HG03039 (cell line): ENCODE measurements around the gene RECQL5.
"Not testable (repeated sequence)": the region's sequence is repeated elsewhere in the genome, so short reads cannot be mapped to it uniquely, and the experiment has no call there.

Source experiments
- ATAC-seq: cut with Tn5 transposase; IDR thresholded peaks from one replicate; pipeline ENCODE4 v1.9.1; 2021; ENCODE audit warnings: mild to moderate bottlenecking, moderate library complexity; ENCODE audit not compliant: unreplicated experiment

RECQL5 gene

DNA sequence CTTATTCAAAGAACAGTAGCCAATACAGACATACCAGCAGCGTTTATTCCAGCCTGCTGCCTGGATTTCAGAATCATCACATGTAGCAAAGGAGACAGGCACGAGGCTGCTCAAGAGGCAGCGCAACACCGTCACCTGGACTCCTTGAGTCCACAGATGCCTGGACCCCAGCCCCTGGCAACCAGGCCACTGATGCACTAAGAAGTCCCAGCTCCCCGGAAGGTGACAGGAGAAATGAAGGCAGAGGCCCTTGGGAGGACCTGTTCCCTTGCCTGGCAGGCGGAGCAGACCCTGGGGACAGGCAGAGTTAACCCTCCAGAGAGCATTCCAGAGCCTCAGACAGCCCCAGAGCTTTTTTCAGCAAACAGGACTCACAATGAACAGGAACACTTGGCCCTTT, 17.3 kb downstream of the RECQL5 start:
- no peak for ATAC-seq

DNA sequence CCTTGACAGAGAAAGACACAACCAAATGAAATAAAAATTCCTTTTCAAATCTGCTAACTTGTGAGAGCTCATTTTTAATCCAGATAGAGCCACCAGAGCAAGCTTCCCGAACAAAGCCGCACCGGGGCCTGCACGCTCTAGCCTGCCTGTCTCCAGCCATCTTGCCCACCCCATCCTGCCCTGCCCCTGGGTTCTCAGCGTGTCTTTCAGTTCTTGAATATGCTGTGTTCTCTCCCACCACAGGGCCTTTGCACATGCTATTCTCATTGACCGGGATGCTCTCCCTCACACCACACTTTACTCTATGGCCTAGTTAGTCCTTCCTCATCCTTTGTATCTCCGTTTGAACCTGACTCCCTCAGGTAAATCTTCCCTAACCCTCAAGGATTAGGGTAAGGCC, 19.0 kb downstream of the RECQL5 start:
- no peak for ATAC-seq

DNA sequence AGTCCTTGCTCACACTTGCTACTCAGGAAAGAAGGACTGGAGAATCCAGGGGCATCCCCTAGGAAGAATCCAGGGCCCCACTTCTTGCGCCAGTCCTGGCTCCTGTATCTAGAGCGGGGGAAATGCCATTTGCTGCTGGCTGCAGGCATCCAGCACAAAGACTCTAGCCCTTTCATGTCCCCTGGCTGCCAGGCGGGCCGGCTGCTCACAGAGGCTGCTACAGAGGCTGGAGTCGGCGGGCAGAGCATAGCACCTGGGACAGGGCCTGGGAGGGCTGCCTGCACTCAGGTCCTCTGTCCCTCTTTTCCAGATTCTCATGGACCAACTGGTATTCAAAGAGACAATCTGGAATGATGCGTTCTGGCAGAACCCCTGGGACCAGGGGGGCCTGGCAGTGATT, 19.9 kb downstream of the RECQL5 start:
- ATAC-seq, result no peak

DNA sequence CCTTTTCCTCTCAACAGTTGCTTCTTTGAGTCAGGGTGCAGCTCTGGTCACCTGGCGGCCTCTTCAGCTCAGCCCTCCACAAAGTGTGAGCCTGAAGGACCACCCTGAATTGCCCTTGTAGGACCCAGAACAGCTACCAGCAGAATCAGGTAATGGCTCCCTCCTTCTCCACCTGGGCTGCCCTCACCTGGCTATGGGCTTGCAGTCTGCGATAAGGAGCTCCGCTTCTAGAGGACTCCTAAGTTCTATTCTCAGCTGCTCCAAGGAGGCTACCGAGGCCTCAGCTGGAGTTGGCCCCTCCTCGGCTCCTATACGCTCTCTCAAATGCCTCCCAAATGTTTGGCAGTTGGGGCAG, 20.3 kb downstream of the RECQL5 start:
- ATAC-seq, result no peak

DNA sequence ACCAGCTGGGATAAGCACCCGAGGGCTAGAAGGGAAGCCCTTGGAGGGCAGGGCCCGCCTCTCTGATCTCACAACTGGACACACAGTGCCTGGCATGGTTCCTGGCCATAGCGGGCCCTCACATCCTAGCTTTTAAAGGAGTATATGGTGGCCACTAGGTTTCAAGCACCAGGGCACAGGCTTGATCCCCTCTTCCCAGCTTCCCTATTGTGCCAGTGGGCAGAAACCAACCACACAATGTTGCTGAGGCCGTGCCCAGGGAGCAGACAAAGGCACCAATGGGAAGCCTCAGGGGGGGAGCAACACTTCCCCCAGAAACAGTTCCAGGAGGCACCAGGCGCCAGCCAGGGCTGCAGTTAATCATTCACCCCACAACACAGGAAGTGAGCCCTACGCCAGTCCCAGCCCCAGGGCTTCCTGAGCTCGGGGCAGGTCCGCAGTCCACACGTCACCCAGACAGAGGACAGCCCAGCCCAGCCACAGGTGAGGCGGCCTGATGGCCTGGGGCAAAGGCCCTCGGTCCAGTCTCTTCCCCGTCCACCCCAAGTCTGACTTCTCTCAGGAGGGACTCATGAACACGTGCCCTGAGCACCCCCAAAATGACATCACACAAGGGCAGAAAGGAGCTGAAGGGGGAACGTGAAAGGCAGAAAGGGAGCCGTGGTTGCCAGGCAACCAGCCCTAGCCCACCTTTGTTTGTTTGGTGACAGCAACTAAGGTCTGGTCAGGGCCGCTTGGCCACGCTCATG, 20.9 kb downstream of the RECQL5 start:
- ATAC-seq, result no peak

DNA sequence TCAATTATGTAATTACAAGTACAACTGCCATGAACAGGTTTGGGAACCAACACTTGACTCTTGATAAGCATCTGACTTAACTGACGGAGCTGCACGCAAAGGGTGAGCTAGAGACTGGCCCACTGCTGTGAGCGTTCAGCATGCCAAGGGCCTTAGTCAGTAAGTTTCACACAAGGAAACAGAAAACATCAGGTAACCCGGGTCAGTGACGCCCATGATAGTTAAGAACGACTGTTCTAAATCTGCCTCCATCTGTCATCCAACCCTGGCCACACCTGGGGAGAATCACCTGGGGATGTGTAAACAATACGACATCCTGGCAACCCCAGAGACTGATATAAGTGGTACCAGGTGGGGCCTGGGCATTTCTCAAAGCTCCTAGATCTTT, 21.5 kb downstream of the RECQL5 start:
- ATAC-seq, result no peak

DNA sequence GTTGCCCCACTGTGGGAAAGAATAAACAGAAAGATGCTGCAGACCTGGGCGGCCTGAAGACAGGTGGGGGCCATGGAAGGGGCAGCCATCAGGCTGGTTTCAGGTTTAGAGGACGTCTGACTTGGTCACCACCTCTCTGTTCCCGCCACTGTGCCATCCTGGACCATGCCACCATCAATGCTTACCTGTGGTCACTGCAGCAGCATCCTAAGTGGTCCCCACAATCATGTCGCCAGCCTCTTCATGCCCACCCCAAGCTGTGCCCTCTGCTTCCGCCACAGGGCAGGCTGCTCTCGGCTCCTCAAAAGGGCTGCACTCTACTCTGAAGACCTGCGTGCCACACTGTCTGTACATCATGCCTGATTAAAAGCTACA, 23.3 kb downstream of the RECQL5 start:
- ATAC-seq, result no peak

DNA sequence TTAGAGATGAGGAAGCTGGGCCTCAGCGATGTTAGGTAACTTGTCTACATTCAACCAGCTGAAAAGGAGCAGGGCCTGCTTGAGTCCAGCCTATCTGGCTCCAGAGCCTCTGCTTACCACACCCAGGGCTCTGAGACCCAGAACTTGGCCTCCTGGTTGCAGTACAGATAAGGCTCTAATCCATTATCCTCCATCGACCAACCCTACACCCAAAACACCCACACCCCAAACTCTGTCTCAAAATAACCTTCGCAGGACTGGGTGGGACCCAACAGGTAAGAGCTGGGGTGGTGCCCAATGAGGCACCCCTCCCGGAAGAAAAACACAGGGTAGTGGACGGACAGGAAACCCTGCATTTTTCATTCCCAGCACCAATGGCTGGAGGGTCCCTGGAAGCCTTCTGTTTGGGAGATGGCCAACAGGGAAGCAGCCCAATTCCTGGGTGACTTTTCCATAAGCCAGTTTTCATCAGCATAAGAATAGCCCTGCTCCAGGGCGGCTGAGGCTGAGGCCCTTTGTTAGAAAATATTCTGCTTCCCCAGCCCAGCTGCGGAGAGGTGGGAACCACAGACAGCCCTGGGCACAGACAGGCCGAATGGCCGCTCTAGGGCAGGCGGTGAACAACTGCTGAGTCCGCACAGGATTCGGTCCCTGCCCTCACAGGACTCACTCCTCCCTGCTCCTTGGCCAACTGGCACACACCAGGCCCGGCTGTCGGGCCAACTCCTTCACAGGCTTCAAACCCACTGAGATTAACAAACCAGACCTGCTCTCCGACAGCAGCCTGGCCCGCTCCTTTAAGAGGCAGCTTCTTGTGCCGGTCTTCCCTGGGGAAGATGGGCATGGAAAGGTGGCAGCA, 23.9 kb downstream of the RECQL5 start:
- no peak for ATAC-seq

DNA sequence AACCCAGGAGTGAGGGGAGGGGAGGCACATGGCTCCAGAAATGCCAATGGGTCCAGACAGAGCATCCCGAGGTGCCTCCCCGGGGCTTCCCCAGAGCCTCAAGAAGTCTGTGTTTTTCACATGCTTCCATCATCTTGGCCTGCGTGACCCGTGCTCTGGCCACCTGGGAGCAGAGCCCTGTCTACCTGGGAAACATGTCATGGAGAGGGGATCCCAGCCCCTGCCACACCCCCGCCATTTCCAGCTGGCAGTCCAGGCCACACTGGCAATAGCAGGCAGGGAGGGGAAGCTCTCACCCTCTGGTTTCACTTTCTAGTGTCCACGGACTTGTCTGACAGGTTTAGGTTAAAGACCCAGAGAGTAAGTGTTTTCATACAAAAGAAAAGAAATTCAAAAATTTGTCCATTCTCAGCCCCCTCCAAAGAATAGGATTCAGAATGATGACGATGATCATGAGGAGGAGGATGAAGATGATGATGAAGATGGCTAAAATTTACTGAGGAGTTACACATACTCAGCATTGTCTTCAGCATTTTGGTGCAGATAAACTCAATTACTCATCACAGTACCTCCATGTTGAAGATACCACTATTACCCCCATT, 24.7 kb downstream of the RECQL5 start:
- ATAC-seq, result no peak

DNA sequence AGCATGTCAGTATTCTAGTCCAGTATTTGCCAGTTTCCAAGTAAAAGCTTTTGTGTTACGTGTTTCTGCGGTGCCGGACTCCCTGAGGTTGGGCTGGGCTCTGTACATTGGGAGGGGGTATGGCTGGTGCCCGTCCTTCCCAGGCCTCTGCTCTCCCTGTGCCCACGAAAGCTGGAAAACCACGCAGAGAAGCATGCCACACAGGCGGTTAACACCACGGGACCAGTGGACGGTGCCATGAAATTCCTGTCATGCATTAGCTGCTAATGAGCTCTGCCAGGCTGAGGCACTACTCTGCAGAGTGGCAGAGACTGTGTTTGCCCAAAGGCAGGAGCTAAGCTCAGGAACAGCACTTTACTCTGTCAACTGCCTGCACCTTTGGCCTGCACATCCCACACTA, 25.6 kb downstream of the RECQL5 start:
- ATAC-seq, result no peak

DNA sequence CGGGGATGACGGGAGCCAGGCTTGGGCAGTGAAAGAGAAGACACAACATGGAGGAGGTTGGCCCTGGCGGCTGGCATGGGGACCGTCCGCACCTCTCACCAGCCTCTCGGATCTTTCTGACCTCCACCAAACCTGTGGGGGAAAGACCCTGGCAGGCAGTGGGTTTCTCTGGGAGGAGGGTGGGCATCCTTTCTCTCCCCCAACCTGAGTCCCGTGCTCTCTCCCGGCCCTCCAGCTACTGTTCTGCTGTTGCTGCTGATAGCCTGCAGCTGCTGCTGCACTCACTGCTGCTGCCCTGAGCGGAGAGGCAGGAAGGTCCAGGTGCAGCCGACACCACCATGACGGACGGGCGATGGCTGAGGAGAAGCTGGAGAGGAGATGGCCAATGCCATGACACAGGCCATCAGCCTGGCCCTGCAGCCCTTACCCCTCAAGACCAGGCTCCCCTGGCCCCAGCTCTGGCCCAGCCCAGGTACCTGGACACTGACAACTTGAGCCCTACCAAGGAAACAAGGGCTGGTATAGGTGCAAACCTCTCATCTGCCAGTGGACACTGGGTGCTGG, 26.3 kb downstream of the RECQL5 start:
- ATAC-seq, result no peak

DNA sequence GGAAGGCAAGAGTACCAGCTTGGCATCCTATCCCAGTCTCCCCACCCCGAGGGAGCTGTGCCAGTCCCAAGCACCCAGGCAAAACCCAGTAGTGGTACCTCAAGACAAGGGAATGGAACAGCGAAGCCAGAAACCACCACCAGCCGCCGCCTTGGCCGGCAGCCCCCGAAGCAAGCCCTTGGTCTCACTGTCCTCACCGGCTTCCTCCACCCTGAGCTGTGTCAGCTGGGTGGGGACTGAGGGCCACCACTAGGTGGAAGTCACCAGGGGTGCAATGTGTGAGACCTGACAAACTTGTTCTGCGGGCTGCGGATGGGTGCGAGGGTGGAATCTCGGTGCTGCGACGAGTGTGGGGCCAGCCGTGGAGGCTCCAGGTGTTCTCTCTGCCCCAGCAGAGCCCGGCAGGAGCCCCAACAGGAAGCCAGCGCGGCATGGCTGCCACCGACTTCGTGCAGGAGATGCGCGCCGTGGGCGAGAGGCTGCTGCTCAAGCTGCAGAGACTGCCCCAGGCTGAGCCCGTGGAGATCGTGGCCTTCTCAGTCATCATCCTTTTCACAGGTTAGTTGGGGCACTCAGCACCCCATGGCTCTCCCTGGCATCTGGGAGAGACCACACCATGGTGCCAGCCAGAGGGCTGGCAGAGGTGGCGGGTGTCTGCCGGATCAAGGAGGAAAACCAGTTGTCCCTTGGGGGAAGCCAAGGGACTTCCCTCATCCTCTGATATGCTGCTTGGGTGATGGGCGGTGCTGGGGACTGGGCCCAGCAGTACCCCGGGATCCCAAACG, 27.0 kb downstream of the RECQL5 start:
- ATAC-seq, result no peak

DNA sequence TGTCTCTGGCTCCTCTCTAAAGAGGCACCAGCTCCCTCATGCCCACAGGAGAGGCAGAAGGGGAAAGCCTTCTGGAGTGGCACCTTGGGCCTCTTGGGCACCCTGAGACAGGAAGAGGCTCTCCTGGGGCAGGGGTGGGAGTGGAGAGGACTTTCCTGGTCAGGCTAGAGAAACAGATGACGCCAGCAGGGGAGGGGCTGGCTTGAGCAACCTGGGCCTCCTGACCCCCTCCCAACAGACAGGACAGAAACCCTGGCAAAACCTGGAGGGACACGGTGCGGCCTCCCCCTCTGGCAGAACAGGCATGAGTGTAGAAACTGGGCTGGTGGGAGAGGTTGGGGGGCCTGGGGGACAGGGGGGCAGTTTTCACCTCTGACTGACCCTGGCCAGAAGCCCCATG, 27.6 kb downstream of the RECQL5 start:
- ATAC-seq, result no peak

DNA sequence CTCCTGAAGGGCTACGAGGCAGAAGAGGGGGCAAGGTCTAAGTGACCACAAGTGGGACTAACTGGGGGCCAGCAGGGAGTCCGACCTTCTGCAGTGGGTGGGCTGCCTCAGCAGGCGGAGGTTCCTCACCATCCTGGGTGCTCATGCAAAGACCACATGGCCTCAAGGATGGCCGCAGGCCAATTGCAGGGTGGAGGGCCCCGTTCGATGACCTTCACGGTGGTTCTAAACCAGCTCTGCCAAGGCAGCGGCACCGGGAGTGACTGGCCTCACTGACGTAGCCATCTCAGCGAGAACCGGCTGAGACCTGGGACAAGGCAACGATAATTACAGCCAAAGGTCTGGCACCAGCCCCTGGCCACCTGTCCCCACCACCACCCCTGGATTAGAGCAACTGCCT, 28.1 kb downstream of the RECQL5 start:
- no peak for ATAC-seq

DNA sequence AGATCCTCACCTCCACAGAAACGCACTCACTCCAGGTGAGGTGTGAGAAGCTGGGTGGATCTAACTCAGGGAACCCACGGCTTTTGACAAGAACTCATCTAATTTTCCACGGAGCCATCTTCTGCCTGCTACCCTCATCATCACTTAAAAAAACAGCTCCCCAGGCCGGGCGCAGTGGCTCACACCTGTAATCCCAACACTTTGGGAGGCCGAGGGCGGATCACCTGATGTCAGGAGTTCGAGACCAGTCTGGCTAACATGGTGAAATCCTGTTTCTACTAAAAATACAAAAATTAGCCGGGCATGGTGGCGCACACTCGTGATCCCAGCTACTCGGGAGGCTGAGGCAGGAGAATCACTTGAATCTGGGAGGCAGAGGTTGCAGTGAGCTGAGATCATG, 28.9 kb downstream of the RECQL5 start:
- not testable (repeated sequence) for ATAC-seq

DNA sequence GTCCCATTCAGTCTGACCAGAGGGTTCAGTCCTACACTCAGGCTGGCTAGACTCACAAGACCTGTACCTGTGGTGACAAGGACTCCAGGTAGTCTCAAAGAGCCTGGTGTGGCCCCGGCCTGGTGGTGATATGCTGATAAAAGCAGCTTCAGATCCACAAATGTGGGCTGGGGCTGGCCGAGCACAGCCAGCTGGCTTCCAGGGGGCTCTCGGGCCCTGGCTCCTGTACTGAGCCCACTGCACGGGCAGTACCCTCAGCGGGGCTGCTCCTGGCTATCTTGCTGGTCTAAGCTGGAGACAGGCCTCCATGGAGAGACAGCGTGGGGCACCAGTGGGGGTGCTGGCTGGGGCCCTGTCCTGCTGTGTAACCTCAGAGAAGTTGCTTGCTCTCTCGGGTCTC, 29.4 kb downstream of the RECQL5 start:
- ATAC-seq, result no peak

DNA sequence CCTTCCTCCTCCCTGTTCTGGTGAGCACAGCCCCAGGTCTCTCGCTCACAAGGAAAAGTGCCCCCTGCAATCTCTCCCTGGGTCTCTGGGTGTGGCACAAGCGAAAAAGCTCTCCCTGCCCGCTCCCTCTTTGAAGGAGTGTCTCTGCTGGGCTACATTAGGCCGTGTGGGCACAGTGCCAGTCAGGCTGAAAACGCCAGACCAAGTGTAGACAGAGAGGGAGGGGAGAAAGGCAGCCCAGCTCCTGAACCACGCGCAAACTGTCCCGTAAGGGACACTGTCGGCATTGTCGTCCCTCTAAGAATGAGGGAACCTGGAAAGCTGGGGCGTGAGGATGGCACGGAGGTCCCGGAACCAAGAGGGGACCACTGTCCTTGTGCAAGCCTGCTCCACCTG, 29.8 kb downstream of the RECQL5 start:
- ATAC-seq, result no peak

DNA sequence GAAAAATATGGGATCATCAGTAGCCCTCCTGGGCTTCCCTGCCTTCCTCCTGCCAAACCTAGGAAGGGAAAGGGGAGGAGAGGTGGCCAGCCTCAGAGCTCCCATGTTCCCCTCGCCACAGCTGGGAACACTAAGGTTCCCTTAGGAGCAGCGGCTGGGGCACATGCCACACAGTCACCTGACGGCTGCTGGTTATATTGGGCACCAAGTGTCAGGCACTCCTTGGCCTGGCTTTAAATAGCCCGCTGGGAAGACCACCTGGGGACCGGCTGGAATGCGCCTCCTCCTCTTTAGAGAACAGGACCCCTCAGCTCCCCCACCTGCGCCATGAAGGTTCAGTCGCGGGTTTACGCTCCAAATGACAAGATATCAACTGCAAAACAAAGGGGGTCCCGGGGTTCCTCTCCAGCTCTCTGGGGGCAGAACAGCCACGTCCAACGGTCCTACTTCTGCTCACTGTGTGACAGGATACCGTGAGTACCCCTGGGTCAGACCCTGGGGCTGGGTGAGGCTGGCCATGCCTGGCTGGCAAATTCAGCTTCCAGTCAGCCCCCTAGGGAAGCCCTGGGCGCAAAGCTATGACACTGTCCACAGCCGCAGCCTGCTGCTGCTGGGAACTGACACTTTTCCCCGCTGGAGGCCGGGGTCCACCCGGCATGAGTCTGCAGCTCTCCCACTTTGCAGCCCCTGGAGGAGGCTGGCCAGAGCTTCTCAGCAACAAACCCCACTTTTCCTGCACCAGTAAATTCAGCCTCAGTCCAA, 30.4 kb downstream of the RECQL5 start:
- no peak for ATAC-seq

DNA sequence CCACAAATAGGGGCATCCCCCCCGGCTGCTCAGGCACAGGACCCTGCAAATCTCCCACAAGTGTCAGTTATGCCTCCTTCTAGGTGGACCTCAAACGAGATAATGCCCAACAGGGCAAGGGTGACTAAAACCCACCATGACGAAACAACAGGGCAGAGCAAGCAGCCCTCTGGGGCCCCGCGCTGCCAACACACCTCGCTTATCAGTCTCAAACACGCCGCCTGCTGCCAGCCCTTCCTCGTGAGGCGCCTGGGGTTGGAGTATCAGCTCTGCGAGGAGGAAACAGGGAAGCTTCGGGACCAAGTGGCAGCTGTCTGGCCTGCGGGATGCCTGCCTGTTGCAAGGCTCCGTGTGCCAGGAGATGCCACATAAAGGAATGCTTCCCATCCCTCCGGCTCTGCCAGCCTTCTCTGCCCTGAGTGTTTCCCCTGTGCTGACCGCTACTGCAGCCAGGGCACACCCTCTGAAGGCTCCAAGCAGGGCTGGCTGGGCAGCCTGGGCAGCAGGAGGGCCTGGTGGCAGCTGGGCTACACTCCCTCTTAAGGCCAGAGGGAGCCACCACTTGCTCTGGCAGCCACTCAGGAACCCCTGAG, 31.2 kb downstream of the RECQL5 start:
- ATAC-seq, result no peak
